ENCODE measurements around the gene TADA1. TPM values are rescaled to one million over a fixed set of nuclear protein-coding genes. Genes with fewer than 3 reads are reported as not detected.

Gene TADA1
- total RNA-seq, 1 donor from 2014 or later, result 9.9 TPM

GRCh38 chr1:166918088-166918955, 42.3 kb upstream of the TADA1 start:
- peaks cover 34% of the 10 kb centered on the region for H3K27me3 Mint-ChIP-seq (ENCODE audit: low read depth, unreplicated experiment)
- H3K36me3 Mint-ChIP-seq (ENCODE audit: low read depth, unreplicated experiment), result peaks cover 5% of the 10 kb centered on the region
- H3K4me1 Mint-ChIP-seq (ENCODE audit: low read depth, unreplicated experiment), result peaks cover 35% of the 10 kb centered on the region

GRCh38 chr1:166915941-166916340, 39.9 kb upstream of the TADA1 start:
- peaks cover 21% of the 10 kb centered on the region for H3K27me3 Mint-ChIP-seq (ENCODE audit: low read depth, unreplicated experiment)
- TF ChIP-seq EZH2 (IDR thresholded peaks at IDR 0.05; ENCODE audit: insufficient read depth, low read length), result no peak
- no peak for TF ChIP-seq CTCF (IDR thresholded peaks at IDR 0.05; ENCODE audit: insufficient read depth, low read depth, low read length)
- no peak for FAIRE-seq

More at GRCh38 chr1:166918088-166918955, 42.3 kb upstream of the TADA1 start:
- peaks cover 31% of the 10 kb centered on the region for H3K27me3 ChIP-seq (ENCODE audit: insufficient read depth, low read length)
- Mint-ChIP-seq H3K9me3 (ENCODE audit: unreplicated experiment) (peaks cover 2% of the 10 kb centered on the region), H3K27ac (ENCODE audit: unreplicated experiment) (no peak overlapping the region), H3K4me3 (ENCODE audit: unreplicated experiment) (no peak overlapping the region)
- H3K79me2 ChIP-seq (ENCODE audit: insufficient read depth, low read length), result no peaks in the 10 kb centered on the region
- no peak overlapping the region for H3K9ac ChIP-seq (ENCODE audit: low read length)
- no peaks in the 10 kb centered on the region for H3K36me3 ChIP-seq (ENCODE audit: insufficient read depth, low read length)
- FAIRE-seq, result no peak
- no peak overlapping the region for H3K4me2 ChIP-seq (ENCODE audit: low read length)
- H3K27ac ChIP-seq (ENCODE audit: low read depth, low read length), result no peak overlapping the region
- H4K20me1 ChIP-seq (ENCODE audit: insufficient read depth, low read length), result no peaks in the 10 kb centered on the region
- no peak for DNase-seq (ENCODE audit: low read depth)
- peaks cover 4% of the 10 kb centered on the region for H3K4me1 ChIP-seq (ENCODE audit: insufficient read depth, low read length)
- H3K4me3 ChIP-seq (ENCODE audit: insufficient read depth, low read depth, low read length), result no peak overlapping the region
- no peaks in the 10 kb centered on the region for H3K9me3 ChIP-seq (ENCODE audit: insufficient read depth, low read depth, low read length)
- TF ChIP-seq CTCF (IDR thresholded peaks at IDR 0.05; ENCODE audit: insufficient read depth, low read depth, low read length) (no peak), EZH2 (IDR thresholded peaks at IDR 0.05; ENCODE audit: insufficient read depth, low read length) (no peak)
- H2AFZ ChIP-seq (ENCODE audit: low read depth, low read length), result no peak overlapping the region

GRCh38 chr1:166915042-166915441, 39.0 kb upstream of the TADA1 start:
- peak overlapping the region; percentile 20 for H3K27ac Mint-ChIP-seq (ENCODE audit: unreplicated experiment)
- peaks cover 45% of the 10 kb centered on the region for H3K4me1 Mint-ChIP-seq (ENCODE audit: low read depth, unreplicated experiment)
- TF ChIP-seq EZH2 (IDR thresholded peaks at IDR 0.05; ENCODE audit: insufficient read depth, low read length), result no peak
- no peak for TF ChIP-seq CTCF (IDR thresholded peaks at IDR 0.05; ENCODE audit: insufficient read depth, low read depth, low read length)
- Histone ChIP-seq H3K36me3 (ENCODE audit: insufficient read depth, low read length) (no peaks in the 10 kb centered on the region), H3K27ac (ENCODE audit: low read depth, low read length) (no peak overlapping the region), H3K4me2 (ENCODE audit: low read length) (no peak overlapping the region), H4K20me1 (ENCODE audit: insufficient read depth, low read length) (no peaks in the 10 kb centered on the region), H3K4me3 (ENCODE audit: insufficient read depth, low read depth, low read length) (no peak overlapping the region), H3K9me3 (ENCODE audit: insufficient read depth, low read depth, low read length) (no peaks in the 10 kb centered on the region), H3K4me1 (ENCODE audit: insufficient read depth, low read length) (peaks cover 4% of the 10 kb centered on the region), H3K27me3 (ENCODE audit: insufficient read depth, low read length) (peaks cover 21% of the 10 kb centered on the region), H3K79me2 (ENCODE audit: insufficient read depth, low read length) (no peaks in the 10 kb centered on the region), H3K9ac (ENCODE audit: low read length) (no peak overlapping the region), H2AFZ (ENCODE audit: low read depth, low read length) (no peak overlapping the region)
- peak overlapping the region; percentile 11 for H3K4me3 Mint-ChIP-seq (ENCODE audit: unreplicated experiment)
- H3K9me3 Mint-ChIP-seq (ENCODE audit: unreplicated experiment), result no peaks in the 10 kb centered on the region
- DNase-seq (ENCODE audit: low read depth) (no peak), FAIRE-seq (no peak)
- peaks cover 5% of the 10 kb centered on the region for H3K36me3 Mint-ChIP-seq (ENCODE audit: low read depth, unreplicated experiment)
- H3K27me3 Mint-ChIP-seq (ENCODE audit: low read depth, unreplicated experiment), result peaks cover 16% of the 10 kb centered on the region

More at GRCh38 chr1:166915941-166916340, 39.9 kb upstream of the TADA1 start:
- no peak overlapping the region for H3K9ac ChIP-seq (ENCODE audit: low read length)
- H3K27me3 ChIP-seq (ENCODE audit: insufficient read depth, low read length), result peaks cover 21% of the 10 kb centered on the region
- Mint-ChIP-seq H3K4me1 (ENCODE audit: low read depth, unreplicated experiment) (peaks cover 42% of the 10 kb centered on the region), H3K27ac (ENCODE audit: unreplicated experiment) (peak overlapping the region; percentile 13), H3K9me3 (ENCODE audit: unreplicated experiment) (no peaks in the 10 kb centered on the region), H3K4me3 (ENCODE audit: unreplicated experiment) (no peak overlapping the region), H3K36me3 (ENCODE audit: low read depth, unreplicated experiment) (peaks cover 6% of the 10 kb centered on the region)
- DNase-seq (ENCODE audit: low read depth), result peak; percentile 26
- no peaks in the 10 kb centered on the region for H3K36me3 ChIP-seq (ENCODE audit: insufficient read depth, low read length)
- H2AFZ ChIP-seq (ENCODE audit: low read depth, low read length), result no peak overlapping the region
- H3K79me2 ChIP-seq (ENCODE audit: insufficient read depth, low read length), result no peaks in the 10 kb centered on the region
- peaks cover 4% of the 10 kb centered on the region for H3K4me1 ChIP-seq (ENCODE audit: insufficient read depth, low read length)
- no peak overlapping the region for H3K27ac ChIP-seq (ENCODE audit: low read depth, low read length)
- H3K4me3 ChIP-seq (ENCODE audit: insufficient read depth, low read depth, low read length), result no peak overlapping the region
- H3K4me2 ChIP-seq (ENCODE audit: low read length), result peak overlapping the region; percentile 5
- no peaks in the 10 kb centered on the region for H4K20me1 ChIP-seq (ENCODE audit: insufficient read depth, low read length)
- no peaks in the 10 kb centered on the region for H3K9me3 ChIP-seq (ENCODE audit: insufficient read depth, low read depth, low read length)
